ENCODE results near the gene UNKL.

- no peak for TF ChIP-seq CTCF (IDR thresholded peaks at IDR 0.05; ENCODE audit: low read depth, low read length)
- TF ChIP-seq POLR2A (IDR thresholded peaks at IDR 0.05; ENCODE audit: extremely low read depth, insufficient read length), result no peak
- no peak for TF ChIP-seq MAX (IDR thresholded peaks at IDR 0.05; ENCODE audit: low read depth, low read length)
Observed at GRCh38 chr16:1327619-1327947, 86.9 kb downstream of the UNKL start.

Measured in NB4 (cell line).